Left lung (tissue), 10 donors: ENCODE measurements around the gene SLC17A9. TPM values are rescaled to one million over a fixed set of nuclear protein-coding genes. Genes with fewer than 3 reads are reported as not detected.

Experiments
- ATAC-seq: fragments of 200-7000 bp; cut with Tn5 transposase; one replicate; pipeline ENCODE4 v1.9.1; 2020; ENCODE audit warnings: moderate library complexity
- DNase-seq, 4 donors: peaks; one replicate each; pipeline ENCODE4 v3.0.0-alpha.2; 2013 to 2020
- H3K27ac ChIP-seq, 2 donors: fragments of 200-600 bp; sonication (generic) in 1 of 2; one replicate each; pipeline versions ENCODE4 v1.5.0 to v1.8.0; 2020 to 2021
- H3K27me3 ChIP-seq, 2 donors: fragments of 200-600 bp; sonication (generic) in 1 of 2; one replicate each; pipeline versions ENCODE4 v1.5.0 to v1.8.0; 2020 to 2021
- H3K36me3 ChIP-seq, 2 donors: fragments of 200-600 bp; sonication (generic) in 1 of 2; one replicate each; pipeline versions ENCODE4 v1.5.0 to v1.8.0; 2020 to 2021
- H3K4me1 ChIP-seq, 2 donors: fragments of 200-600 bp; one replicate each; pipeline ENCODE4 v1.8.0; 2021
- H3K4me3 ChIP-seq, 2 donors: fragments of 200-600 bp; sonication (generic) in 1 of 2; one replicate each; pipeline versions ENCODE4 v1.5.0 to v1.8.0; 2020 to 2021; ENCODE audit warnings: mild to moderate bottlenecking in 1 of 2
- H3K9me3 ChIP-seq, 2 donors: fragments of 200-600 bp; sonication (generic) in 1 of 2; one replicate each; pipeline versions ENCODE4 v1.5.0 to v1.8.0; 2020 to 2021
- CTCF ChIP-seq, 2 donors: fragments of 200-600 bp; sonication (generic) in 1 of 2; IDR thresholded peaks; one replicate each; pipeline versions ENCODE4 v1.5.0 to v1.8.0; 2021; ENCODE audit warnings: antibody characterized with exemption in 2 of 2
- intact Hi-C, 2 donors: fragments of 100-400 bp; cut with DNase I; formaldehyde crosslinking; loops; one replicate each; pipeline versions ENCODE4 v1.11.2 to v1.14.2; 2022
- polyA plus RNA-seq, 6 donors: library from polyadenylated mRNA; unstranded; fragments of 120-200 nt; gene quantifications; one replicate each; pipeline ENCODE4 v1.2.1, GENCODE V29; 2013; ENCODE audit not compliant: insufficient read length in 6 of 6
- total RNA-seq, 2 donors: library from RNA; stranded (reverse); fragmentation: NEBNext Ultra II Directional; extraction: Animal tissue kit (Norgen Biotek cat#: 25700); gene quantifications; one replicate each; pipeline ENCODE4 v1.2.1, GENCODE V29; 2021
- donor health status: DM: no; HTN: yes; CAD: no.
- donor health status: DM: no; HTN: no; CAD: no.

SLC17A9 gene
- total and polyA plus RNA-seq, 8 donors: 2.1 to 18.1 (median 3.7) TPM

GRCh38 chr20:62949962-62950361 lies 2.5 kb upstream of the SLC17A9 start:
- TF ChIP-seq CTCF (IDR thresholded peaks at IDR 0.05): no peak
- no peak for ATAC-seq
- Histone ChIP-seq H3K4me3 (no peak overlapping the region), H3K27me3 (no peaks in the 10 kb centered on the region), H3K9me3 (no peaks in the 10 kb centered on the region), H3K27ac (no peak overlapping the region), H3K4me1 (peaks cover 17 to 38% of the 10 kb centered on the region in 2 donors), H3K36me3 (peaks cover 0 to 59% of the 10 kb centered on the region in 2 donors)
- DNase-seq: no peak
- intact Hi-C loops: no loop called here

GRCh38 chr20:62950741-62951140 lies 1.8 kb upstream of the SLC17A9 start:
- intact Hi-C loops: no loop called here
- no peaks in the 10 kb centered on the region for H3K27me3 ChIP-seq
- ATAC-seq (no peak), DNase-seq (no peak)
- H3K4me3 ChIP-seq: no peak overlapping the region
- no peak overlapping the region for H3K27ac ChIP-seq
- no peaks in the 10 kb centered on the region for H3K9me3 ChIP-seq
- peaks cover 17 to 38% of the 10 kb centered on the region in 2 donors for H3K4me1 ChIP-seq
- TF ChIP-seq CTCF (IDR thresholded peaks at IDR 0.05): no peak
- peaks cover 0 to 51% of the 10 kb centered on the region in 2 donors for H3K36me3 ChIP-seq

GRCh38 chr20:62951143-62951895 lies 1.2 kb upstream of the SLC17A9 start:
- Histone ChIP-seq H3K27me3 (no peaks in the 10 kb centered on the region), H3K4me3 (no peak overlapping the region), H3K27ac (no peak overlapping the region), H3K9me3 (no peaks in the 10 kb centered on the region), H3K4me1 (peaks cover 17 to 38% of the 10 kb centered on the region in 2 donors), H3K36me3 (peaks cover 0 to 46% of the 10 kb centered on the region in 2 donors)
- no peak for ATAC-seq
- no peak for DNase-seq
- no peak for TF ChIP-seq CTCF (IDR thresholded peaks at IDR 0.05)
- intact Hi-C loops: no loop called here

- ATAC-seq (no peak), DNase-seq (no peak)
- no peak for TF ChIP-seq CTCF (IDR thresholded peaks at IDR 0.05)
- Histone ChIP-seq H3K27me3 (no peaks in the 10 kb centered on the region), H3K36me3 (peaks cover 0 to 39% of the 10 kb centered on the region in 2 donors), H3K9me3 (no peaks in the 10 kb centered on the region), H3K4me1 (peaks cover 17 to 38% of the 10 kb centered on the region in 2 donors), H3K27ac (peak overlapping the region; percentile 76 to 86), H3K4me3 (peak overlapping the region in 1 of 2 donors; percentile 47)
- intact Hi-C loops: no loop called here
Measured at GRCh38 chr20:62951896-62952372, 575 bp upstream of the SLC17A9 start.

GRCh38 chr20:62952968-62953838 lies 694 bp downstream of the SLC17A9 start:
- ATAC-seq (peak; percentile 1), DNase-seq (peak in 1 of 4 donors; percentile 71)
- Histone ChIP-seq H3K9me3 (no peaks in the 10 kb centered on the region), H3K4me3 (peak overlapping the region; percentile 16 to 47), H3K4me1 (peaks cover 17 to 38% of the 10 kb centered on the region in 2 donors), H3K27ac (peak overlapping the region; percentile 76 to 86), H3K36me3 (peaks cover 0 to 38% of the 10 kb centered on the region in 2 donors), H3K27me3 (no peaks in the 10 kb centered on the region)
- intact Hi-C loops: no loop called here
- no peak for TF ChIP-seq CTCF (IDR thresholded peaks at IDR 0.05)
